Esophagus (tissue), 2 donors: ENCODE data around the gene COPA. TPM values are rescaled to one million over a fixed set of nuclear protein-coding genes. Genes with fewer than 3 reads are reported as not detected.

Source experiments
- H3K27ac ChIP-seq, 2 donors: one replicate each; pipeline ENCODE4 v1.5.1; 2013; ENCODE audit warnings: low read depth in 2 of 2, mild to moderate bottlenecking in 2 of 2, inconsistent platforms in 1 of 2, low read length in 1 of 2, moderate library complexity in 1 of 2
- H3K27me3 ChIP-seq, 2 donors: one replicate each; pipeline ENCODE4 v1.6.1; 2013; ENCODE audit warnings: low read length in 2 of 2, control low read depth in 1 of 2, mild to moderate bottlenecking in 1 of 2; ENCODE audit not compliant: insufficient read depth in 2 of 2, control insufficient read depth in 1 of 2
- H3K36me3 ChIP-seq, 2 donors: one replicate each; pipeline ENCODE4 v1.6.1; 2013; ENCODE audit warnings: low read length in 1 of 2; ENCODE audit not compliant: control insufficient read depth in 2 of 2, insufficient read depth in 2 of 2
- H3K4me1 ChIP-seq, 2 donors: one replicate each; pipeline ENCODE4 v1.6.1; 2013; ENCODE audit warnings: low read length in 1 of 2; ENCODE audit not compliant: control insufficient read depth in 2 of 2, insufficient read depth in 2 of 2
- H3K4me3 ChIP-seq, 2 donors: one replicate each; pipeline ENCODE4 v1.5.1; 2013; ENCODE audit warnings: low read length in 2 of 2, mild to moderate bottlenecking in 2 of 2, low read depth in 1 of 2, moderate library complexity in 1 of 2
- H3K9me3 ChIP-seq, 2 donors: one replicate each; pipeline ENCODE4 v1.6.1; 2013; ENCODE audit warnings: mild to moderate bottlenecking in 2 of 2, low read depth in 1 of 2, low read length in 1 of 2, moderate library complexity in 1 of 2; ENCODE audit not compliant: control insufficient read depth in 2 of 2, insufficient read depth in 1 of 2
- WGBS, 2 donors: extraction: QIAGEN DNeasy Blood & Tissue Kit; methylation state at CpG; one replicate each; pipeline ENCODE4 v1.1.7; 2013; 5-methylcytosine and 5-hydroxymethylcytosine counted together
- polyA plus RNA-seq, 2 donors: library from polyadenylated mRNA; stranded (reverse); fragments of 200-250 nt; gene quantifications; one replicate each; pipeline ENCODE4 v1.2.3, GENCODE V29; 2013
- donor health status: healthy with polysubstance abuse.
- donor health status: Bipolar disorder and iron deficiency.

COPA gene
- polyA plus RNA-seq, 2 donors: 45.1 to 51.1 TPM

- 71 to 74% methylated on average over 12 of the region's 12 CpGs for WGBS, 2 donors
- H3K9me3 ChIP-seq: no peaks in the 10 kb centered on the region
Observed at GRCh38 chr1:160363951-160364735, 21.1 kb upstream of the COPA start.

GRCh38 chr1:160363010-160363409 lies 20.0 kb upstream of the COPA start:
- Histone ChIP-seq H3K27me3 (no peaks in the 10 kb centered on the region), H3K9me3 (no peaks in the 10 kb centered on the region)
- 52 to 55% methylated on average over 5 of the region's 5 CpGs for WGBS, 2 donors

More at GRCh38 chr1:160363951-160364735, 21.1 kb upstream of the COPA start:
- no peak overlapping the region for H3K4me3 ChIP-seq
- no peaks in the 10 kb centered on the region for H3K4me1 ChIP-seq
- H3K27me3 ChIP-seq: no peaks in the 10 kb centered on the region
- no peak overlapping the region for H3K27ac ChIP-seq
- H3K36me3 ChIP-seq: peaks cover 9% of the 10 kb centered on the region in 2 donors

GRCh38 chr1:160362168-160362957 lies 19.3 kb upstream of the COPA start:
- Histone ChIP-seq H3K4me1 (no peaks in the 10 kb centered on the region), H3K36me3 (peaks cover 9 to 16% of the 10 kb centered on the region in 2 donors), H3K27me3 (no peaks in the 10 kb centered on the region), H3K4me3 (no peak overlapping the region), H3K9me3 (no peaks in the 10 kb centered on the region), H3K27ac (no peak overlapping the region)
- 73 to 74% methylated on average over 9 of the region's 9 CpGs for WGBS, 2 donors

More at GRCh38 chr1:160363010-160363409, 20.0 kb upstream of the COPA start:
- Histone ChIP-seq H3K36me3 (peaks cover 9 to 14% of the 10 kb centered on the region in 2 donors), H3K4me3 (no peak overlapping the region), H3K27ac (no peak overlapping the region), H3K4me1 (no peaks in the 10 kb centered on the region)

DNA sequence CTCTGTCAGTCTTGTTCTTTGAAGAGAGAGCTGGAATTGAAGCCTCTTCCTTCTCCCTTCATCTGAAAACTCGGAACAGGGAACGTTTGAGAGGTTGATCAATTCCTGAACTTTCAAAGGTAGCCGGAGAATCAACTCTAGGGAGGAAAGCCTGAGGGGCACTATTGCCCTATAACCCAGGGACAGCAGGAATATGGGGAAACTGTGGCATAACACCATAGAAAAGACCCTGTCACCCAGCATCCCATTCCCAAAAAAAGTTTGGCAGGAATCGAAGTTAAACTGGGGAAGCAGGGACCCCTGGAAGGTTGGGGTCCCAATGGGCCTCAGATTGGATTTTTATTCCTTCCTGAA lies 18.7 kb upstream of the COPA start:
- Histone ChIP-seq H3K27me3 (no peaks in the 10 kb centered on the region), H3K36me3 (peaks cover 12 to 16% of the 10 kb centered on the region in 2 donors), H3K4me3 (no peak overlapping the region), H3K9me3 (no peaks in the 10 kb centered on the region), H3K4me1 (peaks cover 0 to 1% of the 10 kb centered on the region in 2 donors), H3K27ac (no peak overlapping the region)
- WGBS, 2 donors: 87 to 88% methylated on average over 4 of the region's 4 CpGs

DNA sequence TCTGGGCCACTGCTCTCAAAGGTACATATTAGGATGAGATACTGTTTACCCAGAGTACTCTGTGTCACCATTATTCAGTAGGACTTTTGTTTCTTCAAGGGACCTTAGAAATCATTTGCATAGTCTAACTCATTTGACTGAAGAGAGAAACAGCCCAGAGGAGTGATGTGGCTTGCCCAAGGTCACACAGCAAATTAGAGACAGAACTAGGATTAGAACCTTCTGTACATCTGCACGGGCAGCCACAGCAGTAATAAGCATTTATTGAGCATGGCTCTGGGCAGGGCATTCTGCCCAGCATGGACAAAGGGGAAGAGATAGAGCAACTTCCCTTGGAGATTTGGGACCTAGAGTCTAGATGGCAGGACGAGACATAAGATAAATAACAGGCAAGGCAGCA lies 18.1 kb upstream of the COPA start:
- 72 to 86% methylated on average over 2 of the region's 2 CpGs for WGBS, 2 donors
- no peaks in the 10 kb centered on the region for H3K27me3 ChIP-seq
- H3K4me1 ChIP-seq: peaks cover 0 to 2% of the 10 kb centered on the region in 2 donors
- peaks cover 17 to 18% of the 10 kb centered on the region in 2 donors for H3K36me3 ChIP-seq
- H3K27ac ChIP-seq: no peak overlapping the region
- H3K4me3 ChIP-seq: no peak overlapping the region
- no peaks in the 10 kb centered on the region for H3K9me3 ChIP-seq

DNA sequence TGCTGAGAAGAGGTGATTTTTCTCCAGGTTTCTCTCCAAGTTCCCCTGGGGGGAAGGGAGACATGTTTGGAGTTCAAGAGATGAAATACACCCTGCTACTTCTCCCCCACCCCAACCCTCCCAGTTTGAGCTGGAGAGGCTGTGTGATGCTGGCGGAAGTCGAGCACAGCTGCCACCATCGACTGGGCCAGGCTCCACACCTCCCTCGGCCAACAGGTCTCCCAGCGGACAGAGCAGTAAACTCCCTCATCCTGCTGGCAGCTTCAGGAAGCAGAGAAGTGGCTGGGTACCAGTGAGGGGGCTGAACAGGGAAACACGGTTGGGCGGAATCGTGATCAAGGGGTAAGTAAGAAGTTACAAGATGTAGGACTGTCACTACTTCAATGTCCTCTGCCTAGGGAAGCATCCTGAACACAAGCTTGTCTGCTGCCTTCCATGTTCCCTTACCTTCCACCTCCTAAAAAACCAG lies 17.2 kb upstream of the COPA start:
- H3K36me3 ChIP-seq: peaks cover 25 to 27% of the 10 kb centered on the region in 2 donors
- 86% methylated on average over 8 of the region's 8 CpGs for WGBS, 2 donors
- no peak overlapping the region for H3K27ac ChIP-seq
- H3K4me3 ChIP-seq: no peak overlapping the region
- H3K9me3 ChIP-seq: no peaks in the 10 kb centered on the region
- no peaks in the 10 kb centered on the region for H3K27me3 ChIP-seq
- peaks cover 0 to 2% of the 10 kb centered on the region in 2 donors for H3K4me1 ChIP-seq

GRCh38 chr1:160359559-160360226 lies 16.6 kb upstream of the COPA start:
- H3K4me3 ChIP-seq: no peak overlapping the region
- WGBS, 2 donors: 82 to 85% methylated on average over 9 of the region's 9 CpGs
- H3K4me1 ChIP-seq: peaks cover 0 to 2% of the 10 kb centered on the region in 2 donors
- H3K27me3 ChIP-seq: no peaks in the 10 kb centered on the region
- H3K27ac ChIP-seq: no peak overlapping the region
- H3K36me3 ChIP-seq: peaks cover 28 to 30% of the 10 kb centered on the region in 2 donors
- no peaks in the 10 kb centered on the region for H3K9me3 ChIP-seq

GRCh38 chr1:160358073-160358472 lies 15.0 kb upstream of the COPA start:
- H3K36me3 ChIP-seq: peaks cover 31 to 43% of the 10 kb centered on the region in 2 donors
- no peak overlapping the region for H3K27ac ChIP-seq
- H3K27me3 ChIP-seq: no peaks in the 10 kb centered on the region
- no peaks in the 10 kb centered on the region for H3K9me3 ChIP-seq
- 82 to 83% methylated on average over 4 of the region's 4 CpGs for WGBS, 2 donors
- H3K4me1 ChIP-seq: peaks cover 0 to 2% of the 10 kb centered on the region in 2 donors
- H3K4me3 ChIP-seq: no peak overlapping the region

GRCh38 chr1:160357286-160358002 lies 14.4 kb upstream of the COPA start:
- Histone ChIP-seq H3K27me3 (no peaks in the 10 kb centered on the region), H3K4me1 (peaks cover 0 to 2% of the 10 kb centered on the region in 2 donors), H3K4me3 (no peak overlapping the region), H3K36me3 (peaks cover 35 to 49% of the 10 kb centered on the region in 2 donors), H3K27ac (no peak overlapping the region), H3K9me3 (no peaks in the 10 kb centered on the region)
- 79 to 80% methylated on average over 7 of the region's 7 CpGs for WGBS, 2 donors
